Measurements from ENCODE around the gene LKAAEAR1.

DNA sequence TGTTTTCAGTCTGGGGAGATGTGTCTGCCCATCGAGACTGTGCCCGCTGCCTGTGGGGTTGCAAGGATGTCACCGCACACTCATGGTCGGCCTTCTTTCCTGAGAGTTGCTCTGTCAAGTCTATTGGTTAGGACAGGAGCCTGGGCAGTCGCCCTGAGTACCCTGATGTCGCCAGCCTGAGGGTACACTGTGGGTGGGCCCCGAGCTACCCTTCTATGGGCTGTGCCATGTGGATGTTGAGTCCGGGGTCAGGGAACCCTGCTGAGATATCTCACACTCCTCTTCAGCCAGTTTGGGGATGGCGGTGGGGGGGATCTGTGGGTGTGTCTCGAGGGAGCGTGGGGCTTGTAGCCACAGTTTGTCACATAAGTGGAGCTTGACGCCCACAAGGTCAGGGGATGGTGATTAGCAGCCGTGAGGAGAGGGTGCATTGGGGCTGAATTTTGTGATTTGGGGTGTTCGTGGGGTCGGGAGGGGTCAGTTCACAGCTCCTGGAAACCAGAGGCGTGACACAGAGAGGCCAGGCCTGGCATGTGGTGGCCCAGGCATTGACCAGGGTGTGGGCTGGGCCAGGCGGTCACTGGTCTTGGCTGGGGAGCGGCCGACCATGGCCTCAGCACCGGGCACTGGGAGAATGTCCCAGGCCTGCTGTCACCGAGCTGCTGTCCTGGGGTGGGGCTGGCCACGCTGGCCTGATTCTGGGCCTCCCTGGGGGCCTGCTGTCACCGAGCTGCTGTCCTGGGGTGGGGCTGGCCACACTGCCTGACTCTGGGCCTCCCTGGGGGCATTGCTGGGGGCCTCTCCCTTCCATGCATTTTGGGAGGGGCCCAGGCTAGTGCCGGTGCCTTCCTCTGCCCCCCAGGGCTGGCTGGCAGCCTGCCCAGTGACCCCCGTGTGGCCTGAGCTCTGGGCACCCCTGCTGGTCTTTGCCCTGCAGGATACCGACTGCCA is 24.8 kb upstream of the LKAAEAR1 start:
- TF ChIP-seq, protein P1, sequence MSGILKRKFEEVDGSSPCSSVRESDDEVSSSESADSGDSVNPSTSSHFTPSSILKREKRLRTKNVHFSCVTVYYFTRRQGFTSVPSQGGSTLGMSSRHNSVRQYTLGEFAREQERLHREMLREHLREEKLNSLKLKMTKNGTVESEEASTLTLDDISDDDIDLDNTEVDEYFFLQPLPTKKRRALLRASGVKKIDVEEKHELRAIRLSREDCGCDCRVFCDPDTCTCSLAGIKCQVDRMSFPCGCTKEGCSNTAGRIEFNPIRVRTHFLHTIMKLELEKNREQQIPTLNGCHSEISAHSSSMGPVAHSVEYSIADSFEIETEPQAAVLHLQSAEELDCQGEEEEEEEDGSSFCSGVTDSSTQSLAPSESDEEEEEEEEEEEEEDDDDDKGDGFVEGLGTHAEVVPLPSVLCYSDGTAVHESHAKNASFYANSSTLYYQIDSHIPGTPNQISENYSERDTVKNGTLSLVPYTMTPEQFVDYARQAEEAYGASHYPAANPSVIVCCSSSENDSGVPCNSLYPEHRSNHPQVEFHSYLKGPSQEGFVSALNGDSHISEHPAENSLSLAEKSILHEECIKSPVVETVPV (CRISPR knock-in tag; IDR thresholded peaks at IDR 0.05), result no peak
- no peak for TF ChIP-seq ZNF70 (CRISPR knock-in tag; IDR thresholded peaks at IDR 0.05)
- TF ChIP-seq ZFP30 (CRISPR knock-in tag; IDR thresholded peaks at IDR 0.05), result no peak

All from SK-N-SH treated with all-trans-retinoic acid at 6 μM for 48 hours (cell line).